Smooth muscle cell (in vitro differentiated cells): ENCODE measurements around the gene CCDC92B. TPM values are rescaled to one million over a fixed set of nuclear protein-coding genes. Genes with fewer than 3 reads are reported as not detected.
"Not testable (repeated sequence)": the region's sequence is repeated elsewhere in the genome, so short reads cannot be mapped to it uniquely, and the experiment has no call there.

Experiments used
- DNase-seq: peaks from one replicate; lab custom pipeline; 2025; ENCODE audit not compliant: unreplicated experiment; lab: John Stamatoyannopoulos, UW
- H2AFZ ChIP-seq: fragments of 200-600 bp; sonication (generic); 2 replicates; pipeline ENCODE4 v1.6.0; 2016; ENCODE audit warnings: antibody characterized with exemption, low read depth, mild to moderate bottlenecking
- H3F3A ChIP-seq: fragments of 200-600 bp; sonication (generic); 2 replicates; pipeline ENCODE4 v1.6.0; 2017; ENCODE audit warnings: antibody characterized with exemption, low read depth
- H3K27ac ChIP-seq: fragments of 200-600 bp; sonication (generic); 2 replicates; pipeline ENCODE4 v1.5.1; 2016; ENCODE audit warnings: low read depth, mild to moderate bottlenecking
- H3K27me3 ChIP-seq: fragments of 200-600 bp; sonication (generic); 2 replicates; pipeline ENCODE4 v1.6.1; 2016; ENCODE audit warnings: low read depth, mild to moderate bottlenecking
- H3K36me3 ChIP-seq: fragments of 200-600 bp; sonication (generic); 2 replicates; pipeline ENCODE4 v1.5.1; 2016; ENCODE audit warnings: low read depth
- H3K4me1 ChIP-seq: fragments of 200-600 bp; sonication (generic); 2 replicates; pipeline ENCODE4 v1.5.1; 2016; ENCODE audit warnings: low read depth
- H3K4me2 ChIP-seq: fragments of 200-600 bp; sonication (generic); 2 replicates; pipeline ENCODE4 v1.6.0; 2016; ENCODE audit warnings: mild to moderate bottlenecking
- H3K4me3 ChIP-seq: fragments of 200-600 bp; sonication (generic); 2 replicates; pipeline ENCODE4 v1.5.1; 2016; ENCODE audit warnings: mild to moderate bottlenecking
- H3K79me2 ChIP-seq: fragments of 200-600 bp; sonication (generic); 2 replicates; pipeline ENCODE4 v1.6.0; 2016; ENCODE audit warnings: low read depth, mild to moderate bottlenecking
- H3K9ac ChIP-seq: fragments of 200-600 bp; sonication (generic); 2 replicates; pipeline ENCODE4 v1.6.0; 2016; ENCODE audit warnings: low read depth
- H3K9me3 ChIP-seq: fragments of 200-600 bp; sonication (generic); replicated peaks from 2 replicates; pipeline ENCODE4 v1.5.1; 2016; ENCODE audit warnings: low read depth
- H4K20me1 ChIP-seq: fragments of 200-600 bp; sonication (generic); 2 replicates; pipeline ENCODE4 v1.6.0; 2016; ENCODE audit warnings: low read depth
- WGBS: methylation state at CpG from one replicate; pipeline ENCODE4 v1.1.7; 2016; ENCODE audit warnings: low lambda C conversion rate; 5-methylcytosine and 5-hydroxymethylcytosine counted together
- microRNA counts: library from miRNA; unstranded; fragments of <30 nt; microRNA quantifications from one replicate; lab custom pipeline; 2016
- microRNA-seq: library from miRNA; unstranded; fragments of <30 nt; microRNA quantifications from one replicate; pipeline ENCODE4, GENCODE V29; 2016; ENCODE audit warnings: borderline number of aligned reads
- polyA plus RNA-seq: library from polyadenylated mRNA; unstranded; fragments of >200 nt; fragmentation: Nextera tagmentation; extraction: Ambion mirVana; gene quantifications from 2 replicates; pipeline ENCODE4 v1.2.1, GENCODE V29; 2016
- small RNA-seq: library from RNA; depleted of rRNA; stranded (forward); fragments of <200 nt; gene quantifications from one replicate; pipeline ENCODE3, GENCODE V24; 2014
- total RNA-seq: library from RNA; depleted of rRNA; stranded (reverse); fragments of >200 nt; gene quantifications from 2 replicates; pipeline ENCODE4 v1.2.3, GENCODE V29; 2014
- TF ChIP-seq, protein P1 (sequence below): fragments of 200-600 bp; sonication (generic); IDR thresholded peaks from 2 replicates; pipeline ENCODE4 v1.5.1; 2017; ENCODE audit warnings: borderline replicate concordance, mild to moderate bottlenecking, antibody characterized with exemption; ENCODE audit not compliant: insufficient read depth, poor library complexity, severe bottlenecking

Gene CCDC92B
- total and polyA plus RNA-seq, 2 experiments from 2014 or later = not detected

DNA sequence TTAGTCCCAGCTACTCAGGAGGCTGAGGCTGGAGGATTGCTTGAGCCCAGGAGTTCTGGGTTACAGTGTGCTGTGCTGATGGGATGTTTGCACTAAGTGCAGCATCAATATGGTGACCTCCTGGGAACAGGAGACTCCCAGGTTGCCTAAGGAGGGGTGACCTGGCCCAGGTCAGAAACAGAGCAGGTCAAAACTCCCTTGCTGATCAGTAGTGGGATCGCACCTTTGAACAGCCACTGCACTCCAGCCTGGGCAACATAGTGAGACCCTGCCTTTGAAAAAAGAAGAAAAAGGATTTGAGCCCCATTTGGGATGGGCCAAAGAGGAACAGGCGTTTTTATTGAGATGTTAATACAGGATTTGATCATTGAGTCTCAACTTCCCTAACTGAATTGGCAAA lies 68.5 kb downstream of the CCDC92B start:
- WGBS = 98% methylated on average over 2 of the region's 2 CpGs
- TF ChIP-seq, protein P1, sequence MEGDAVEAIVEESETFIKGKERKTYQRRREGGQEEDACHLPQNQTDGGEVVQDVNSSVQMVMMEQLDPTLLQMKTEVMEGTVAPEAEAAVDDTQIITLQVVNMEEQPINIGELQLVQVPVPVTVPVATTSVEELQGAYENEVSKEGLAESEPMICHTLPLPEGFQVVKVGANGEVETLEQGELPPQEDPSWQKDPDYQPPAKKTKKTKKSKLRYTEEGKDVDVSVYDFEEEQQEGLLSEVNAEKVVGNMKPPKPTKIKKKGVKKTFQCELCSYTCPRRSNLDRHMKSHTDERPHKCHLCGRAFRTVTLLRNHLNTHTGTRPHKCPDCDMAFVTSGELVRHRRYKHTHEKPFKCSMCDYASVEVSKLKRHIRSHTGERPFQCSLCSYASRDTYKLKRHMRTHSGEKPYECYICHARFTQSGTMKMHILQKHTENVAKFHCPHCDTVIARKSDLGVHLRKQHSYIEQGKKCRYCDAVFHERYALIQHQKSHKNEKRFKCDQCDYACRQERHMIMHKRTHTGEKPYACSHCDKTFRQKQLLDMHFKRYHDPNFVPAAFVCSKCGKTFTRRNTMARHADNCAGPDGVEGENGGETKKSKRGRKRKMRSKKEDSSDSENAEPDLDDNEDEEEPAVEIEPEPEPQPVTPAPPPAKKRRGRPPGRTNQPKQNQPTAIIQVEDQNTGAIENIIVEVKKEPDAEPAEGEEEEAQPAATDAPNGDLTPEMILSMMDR = no peak
- peaks cover 26% of the 10 kb centered on the region for H3K36me3 ChIP-seq

DNA sequence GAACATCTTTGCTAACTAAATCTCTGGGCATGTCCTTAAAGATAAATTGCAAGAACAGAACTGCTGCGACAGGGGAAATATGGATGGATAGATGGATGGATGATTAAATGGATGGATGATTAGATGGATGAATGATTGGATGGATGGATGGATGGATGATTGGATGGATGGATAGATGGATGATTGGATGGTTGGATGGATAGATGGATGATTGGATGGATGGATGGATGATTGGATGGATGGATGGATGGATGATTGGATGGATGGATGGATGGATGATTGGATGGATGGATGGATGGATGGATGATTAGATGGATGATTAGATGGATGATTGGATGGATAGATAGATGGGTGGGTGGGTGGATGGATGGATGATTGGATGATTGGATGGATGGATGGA lies 70.2 kb downstream of the CCDC92B start:
- H2AFZ ChIP-seq, H3K9me3 ChIP-seq, H3K4me3 ChIP-seq, H3K4me1 ChIP-seq, H3K27me3 ChIP-seq, H3K27ac ChIP-seq, H3K4me2 ChIP-seq, DNase-seq, H3K9ac ChIP-seq: not testable (repeated sequence)
- H3F3A ChIP-seq = peaks cover 18% of the 10 kb centered on the region
- peaks cover 26% of the 10 kb centered on the region for H3K36me3 ChIP-seq
- peaks cover 24% of the 10 kb centered on the region for H3K79me2 ChIP-seq
- H4K20me1 ChIP-seq = peaks cover 84% of the 10 kb centered on the region
- 100% methylated on average over 1 of the region's 1 CpG for WGBS

More for the DNA sequence above, 68.5 kb downstream of the CCDC92B start:
- Histone ChIP-seq H2AFZ (no peak overlapping the region), H3K9ac (no peak overlapping the region), H3K4me1 (no peaks in the 10 kb centered on the region), H4K20me1 (peaks cover 76% of the 10 kb centered on the region), H3K9me3 (no peaks in the 10 kb centered on the region), H3K4me2 (no peak overlapping the region), H3K4me3 (no peak overlapping the region), H3K27ac (no peak overlapping the region), H3K27me3 (no peaks in the 10 kb centered on the region), H3F3A (peaks cover 25% of the 10 kb centered on the region), H3K79me2 (peaks cover 13% of the 10 kb centered on the region)
- no peak for DNase-seq

MicroRNA genes within 50 kb of the gene (microRNA counts, 767-probe panel; counts per million panel counts)
- microRNA hsa-miR-1253 (lab: Ali Mortazavi, UCI) = 183 counts per million

Small RNA genes lying within 50 kb of the gene (microRNA-seq; reads per million reads assigned to microRNA genes)
- gene MIR1253 (not detected), gene MIR6776 (not detected)

Small RNA genes lying within 50 kb of the gene (small RNA-seq; reads per million reads assigned to genes)
- not detected for gene MIR1253
- not detected for gene MIR6776
- 0.24 reads per million for gene RN7SL608P
- gene hsa-mir-1253 = not detected

Other genes starting within 250 kb of the CCDC92B start
- 27.4 and 56.6 TPM in 2 replicates for gene METTL16, start 237.8 kb downstream of the CCDC92B start, total RNA-seq
- 14.4 and 16.8 TPM in 2 replicates for gene METTL16, start 237.8 kb downstream of the CCDC92B start, polyA plus RNA-seq
- gene PAFAH1B1, start 156.0 kb downstream of the CCDC92B start, total RNA-seq = 105 and 171 TPM in 2 replicates
- 126 and 127 TPM in 2 replicates for gene PAFAH1B1, start 156.0 kb downstream of the CCDC92B start, polyA plus RNA-seq
- 13.4 and 54.7 TPM in 2 replicates for gene CLUH, start 37.9 kb downstream of the CCDC92B start, total RNA-seq
- gene CLUH, start 37.9 kb downstream of the CCDC92B start, polyA plus RNA-seq = 15.4 and 26.8 TPM in 2 replicates
- gene RAP1GAP2, start 46.8 kb upstream of the CCDC92B start, total RNA-seq = 0.99 and 1.9 TPM in 2 replicates
- gene RAP1GAP2, start 46.8 kb upstream of the CCDC92B start, polyA plus RNA-seq = 0.31 and 0.93 TPM in 2 replicates